AML-193 (cell line): ENCODE data around the gene PUS7L.
"Not testable (repeated sequence)": the region's sequence is repeated elsewhere in the genome, so short reads cannot be mapped to it uniquely, and the experiment has no call there.

Experiments
- DNase-seq, 2 experiments: peaks; one replicate each; lab custom pipeline; 2025; lab: John Stamatoyannopoulos, UW

PUS7L gene

GRCh38 chr12:43749016-43749415 lies 9.6 kb downstream of the PUS7L start:
- no peak for DNase-seq

- DNase-seq = no peak
Measured at GRCh38 chr12:43744826-43745225, 13.8 kb downstream of the PUS7L start.

- no peak for DNase-seq
Measured at GRCh38 chr12:43742106-43742505, 16.5 kb downstream of the PUS7L start.

- DNase-seq = no peak
Measured at GRCh38 chr12:43740511-43741100, 18.0 kb downstream of the PUS7L start.

GRCh38 chr12:43737646-43738045 lies 20.9 kb downstream of the PUS7L start:
- DNase-seq = no peak

GRCh38 chr12:43736927-43737440 lies 21.6 kb downstream of the PUS7L start:
- no peak for DNase-seq

GRCh38 chr12:43733687-43734086 lies 24.9 kb downstream of the PUS7L start:
- DNase-seq = peak; percentile 3 to 7

- no peak for DNase-seq
Measured at GRCh38 chr12:43730283-43730682, 28.3 kb downstream of the PUS7L start.

GRCh38 chr12:43728698-43729097 lies 29.9 kb downstream of the PUS7L start:
- no peak for DNase-seq

GRCh38 chr12:43728117-43728516 lies 30.5 kb downstream of the PUS7L start:
- no peak for DNase-seq

- no peak for DNase-seq
Measured at GRCh38 chr12:43723134-43723533, 35.5 kb downstream of the PUS7L start.

GRCh38 chr12:43722621-43723020 lies 36.0 kb downstream of the PUS7L start:
- DNase-seq = no peak

GRCh38 chr12:43711348-43711747 lies 47.2 kb downstream of the PUS7L start:
- no peak for DNase-seq

GRCh38 chr12:43703772-43704171 lies 54.8 kb downstream of the PUS7L start:
- DNase-seq = not testable (repeated sequence)

GRCh38 chr12:43701194-43701593 lies 57.4 kb downstream of the PUS7L start:
- DNase-seq = not testable (repeated sequence)

- no peak for DNase-seq
Measured at GRCh38 chr12:43696154-43696553, 62.4 kb downstream of the PUS7L start.

- DNase-seq = no peak
Measured at GRCh38 chr12:43694879-43695278, 63.7 kb downstream of the PUS7L start.

- peak in 1 of 2 experiments; percentile 7 for DNase-seq
Measured at GRCh38 chr12:43692064-43692463, 66.5 kb downstream of the PUS7L start.

GRCh38 chr12:43685491-43685890 lies 73.1 kb downstream of the PUS7L start:
- DNase-seq = not testable (repeated sequence)

- peak; percentile 40 to 51 for DNase-seq
Measured at GRCh38 chr12:43676183-43676813, 82.3 kb downstream of the PUS7L start.

- DNase-seq = no peak
Measured at GRCh38 chr12:43675048-43675904, 83.3 kb downstream of the PUS7L start.

GRCh38 chr12:43669373-43669772 lies 89.2 kb downstream of the PUS7L start:
- no peak for DNase-seq
